Peyer's patch (tissue), 4 donors: Measurements from ENCODE around the gene HSD17B7.

Source experiments
- CTCF ChIP-seq, 6 experiments: fragments of 450-650 bp in 4 of 6; fragments of 200-600 bp in 2 of 6; sonication (generic) in 1 of 6; IDR thresholded peaks; one replicate each; pipeline ENCODE4 v1.5.1; 2017 to 2019; ENCODE audit warnings: antibody characterized with exemption in 6 of 6, mild to moderate bottlenecking in 3 of 6, moderate library complexity in 1 of 6
- POLR2A ChIP-seq, 2 donors: fragments of 450-650 bp; IDR thresholded peaks; one replicate each; pipeline ENCODE4 v1.5.1; 2017; ENCODE audit warnings: antibody characterized with exemption in 2 of 2, mild to moderate bottlenecking in 2 of 2, moderate library complexity in 2 of 2

DNA sequence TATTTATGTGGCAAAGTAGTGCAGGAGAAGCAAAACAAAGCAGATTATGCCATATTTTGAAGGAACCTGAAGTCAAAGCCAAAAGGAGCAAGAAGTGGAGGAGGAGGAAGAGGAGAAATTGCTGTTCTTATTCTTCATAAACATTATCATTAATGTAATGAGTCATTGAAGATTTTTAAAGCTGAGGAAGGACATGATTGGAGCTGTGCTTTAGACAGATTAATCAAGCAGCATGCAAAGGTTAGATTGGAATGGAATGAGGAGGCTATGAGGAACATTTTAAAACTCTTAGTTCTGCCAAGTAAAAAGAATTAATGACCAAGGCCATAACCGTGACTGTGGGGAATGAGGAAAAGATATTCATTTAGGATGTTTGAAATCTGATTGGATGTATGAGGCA lies 33.0 kb upstream of the HSD17B7 start:
- TF ChIP-seq CTCF (IDR thresholded peaks at IDR 0.05), result no peak
- TF ChIP-seq POLR2A (IDR thresholded peaks at IDR 0.05), result no peak
